Glutamatergic neuron (in vitro differentiated cells): Measurements from ENCODE around the gene PLN. TPM values are rescaled to one million over a fixed set of nuclear protein-coding genes. Genes with fewer than 3 reads are reported as not detected.

ENCODE experiments used
- DNase-seq: peaks from one replicate; pipeline ENCODE4 v3.0.0; 2022
- H3K27ac Mint-ChIP-seq: one replicate; pipeline ENCODE4 v1.8.0; 2020; ENCODE audit warnings: mild to moderate bottlenecking, mixed read lengths, inconsistent platforms; ENCODE audit not compliant: unreplicated experiment
- H3K27me3 Mint-ChIP-seq: one replicate; pipeline ENCODE4 v1.8.0; 2020; ENCODE audit warnings: mild to moderate bottlenecking, moderate library complexity, mixed read lengths, inconsistent platforms; ENCODE audit not compliant: unreplicated experiment
- H3K36me3 Mint-ChIP-seq: one replicate; pipeline ENCODE4 v1.8.0; 2020; ENCODE audit warnings: mild to moderate bottlenecking, mixed read lengths, inconsistent platforms; ENCODE audit not compliant: unreplicated experiment
- H3K4me1 Mint-ChIP-seq: one replicate; pipeline ENCODE4 v1.8.0; 2020; ENCODE audit warnings: mild to moderate bottlenecking, low read depth, mixed read lengths, inconsistent platforms; ENCODE audit not compliant: unreplicated experiment
- H3K4me3 Mint-ChIP-seq: one replicate; pipeline ENCODE4 v1.8.0; 2020; ENCODE audit warnings: mild to moderate bottlenecking, mixed read lengths, inconsistent platforms; ENCODE audit not compliant: unreplicated experiment
- H3K9me3 Mint-ChIP-seq: one replicate; pipeline ENCODE4 v1.8.0; 2020; ENCODE audit warnings: mild to moderate bottlenecking, moderate library complexity, mixed read lengths, inconsistent platforms; ENCODE audit not compliant: unreplicated experiment
- total RNA-seq: library from RNA; stranded (reverse); fragmentation: NEBNext Ultra II Directional; extraction: Animal tissue kit (Norgen Biotek cat#: 25700); gene quantifications from one replicate; pipeline ENCODE4 v1.2.1, GENCODE V29; 2021; ENCODE audit not compliant: unreplicated experiment
- TF ChIP-seq, protein P1 (sequence below): fragments of 200-600 bp; sonication (generic); IDR thresholded peaks from one replicate; pipeline ENCODE4 v1.5.0; 2021; ENCODE audit not compliant: partially characterized antibody, unreplicated experiment

PLN gene
- total RNA-seq, 1 donor from 2014 or later, result not detected

DNA sequence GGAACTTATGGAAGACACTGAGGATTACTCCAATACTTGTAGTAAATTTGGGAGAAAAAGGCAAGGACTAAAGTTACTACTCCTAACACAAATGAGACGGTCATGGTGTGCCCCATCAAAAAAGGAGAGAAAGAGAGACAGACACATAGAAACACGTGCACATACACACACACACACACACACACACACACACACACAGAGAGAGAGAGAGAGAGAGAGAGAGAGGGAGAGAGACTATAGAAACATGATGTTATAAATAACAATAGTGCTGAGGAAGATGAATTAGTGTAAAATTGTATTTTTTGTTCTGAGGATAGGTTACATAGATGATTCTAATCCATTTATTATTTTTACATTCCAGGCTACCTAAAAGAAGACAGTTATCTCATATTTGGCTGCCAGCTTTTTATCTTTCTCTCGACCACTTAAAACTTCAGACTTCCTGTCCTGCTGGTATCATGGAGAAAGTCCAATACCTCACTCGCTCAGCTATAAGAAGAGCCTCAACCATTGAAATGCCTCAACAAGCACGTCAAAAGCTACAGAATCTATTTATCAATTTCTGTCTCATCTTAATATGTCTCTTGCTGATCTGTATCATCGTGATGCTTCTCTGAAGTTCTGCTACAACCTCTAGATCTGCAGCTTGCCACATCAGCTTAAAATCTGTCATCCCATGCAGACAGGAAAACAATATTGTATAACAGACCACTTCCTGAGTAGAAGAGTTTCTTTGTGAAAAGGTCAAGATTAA lies 10.5 kb downstream of the PLN start:
- Mint-ChIP-seq H3K27me3 (no peaks in the 10 kb centered on the region), H3K9me3 (no peaks in the 10 kb centered on the region), H3K27ac (no peak overlapping the region), H3K36me3 (no peaks in the 10 kb centered on the region), H3K4me3 (no peak overlapping the region), H3K4me1 (peaks cover 7% of the 10 kb centered on the region)
- DNase-seq, result no peak
- TF ChIP-seq, protein P1, sequence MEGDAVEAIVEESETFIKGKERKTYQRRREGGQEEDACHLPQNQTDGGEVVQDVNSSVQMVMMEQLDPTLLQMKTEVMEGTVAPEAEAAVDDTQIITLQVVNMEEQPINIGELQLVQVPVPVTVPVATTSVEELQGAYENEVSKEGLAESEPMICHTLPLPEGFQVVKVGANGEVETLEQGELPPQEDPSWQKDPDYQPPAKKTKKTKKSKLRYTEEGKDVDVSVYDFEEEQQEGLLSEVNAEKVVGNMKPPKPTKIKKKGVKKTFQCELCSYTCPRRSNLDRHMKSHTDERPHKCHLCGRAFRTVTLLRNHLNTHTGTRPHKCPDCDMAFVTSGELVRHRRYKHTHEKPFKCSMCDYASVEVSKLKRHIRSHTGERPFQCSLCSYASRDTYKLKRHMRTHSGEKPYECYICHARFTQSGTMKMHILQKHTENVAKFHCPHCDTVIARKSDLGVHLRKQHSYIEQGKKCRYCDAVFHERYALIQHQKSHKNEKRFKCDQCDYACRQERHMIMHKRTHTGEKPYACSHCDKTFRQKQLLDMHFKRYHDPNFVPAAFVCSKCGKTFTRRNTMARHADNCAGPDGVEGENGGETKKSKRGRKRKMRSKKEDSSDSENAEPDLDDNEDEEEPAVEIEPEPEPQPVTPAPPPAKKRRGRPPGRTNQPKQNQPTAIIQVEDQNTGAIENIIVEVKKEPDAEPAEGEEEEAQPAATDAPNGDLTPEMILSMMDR, result no peak

DNA sequence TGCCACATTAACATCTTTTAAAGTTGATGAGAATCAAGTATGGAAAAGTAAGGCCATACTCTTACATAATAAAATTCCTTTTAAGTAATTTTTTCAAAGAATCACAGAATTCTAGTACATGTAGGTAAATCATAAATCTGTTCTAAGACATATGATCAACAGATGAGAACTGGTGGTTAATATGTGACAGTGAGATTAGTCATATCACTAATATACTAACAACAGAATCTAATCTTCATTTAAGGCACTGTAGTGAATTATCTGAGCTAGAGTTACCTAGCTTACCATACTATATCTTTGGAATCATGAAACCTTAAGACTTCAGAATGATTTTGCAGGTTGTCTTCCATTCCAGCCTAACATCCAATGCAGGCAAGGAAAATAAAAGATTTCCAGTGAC lies 11.6 kb downstream of the PLN start:
- Mint-ChIP-seq H3K4me1 (peaks cover 7% of the 10 kb centered on the region), H3K36me3 (no peaks in the 10 kb centered on the region), H3K27ac (no peak overlapping the region), H3K27me3 (no peaks in the 10 kb centered on the region), H3K9me3 (no peaks in the 10 kb centered on the region), H3K4me3 (no peak overlapping the region)
- TF ChIP-seq, protein P1, result no peak
- DNase-seq, result no peak

DNA sequence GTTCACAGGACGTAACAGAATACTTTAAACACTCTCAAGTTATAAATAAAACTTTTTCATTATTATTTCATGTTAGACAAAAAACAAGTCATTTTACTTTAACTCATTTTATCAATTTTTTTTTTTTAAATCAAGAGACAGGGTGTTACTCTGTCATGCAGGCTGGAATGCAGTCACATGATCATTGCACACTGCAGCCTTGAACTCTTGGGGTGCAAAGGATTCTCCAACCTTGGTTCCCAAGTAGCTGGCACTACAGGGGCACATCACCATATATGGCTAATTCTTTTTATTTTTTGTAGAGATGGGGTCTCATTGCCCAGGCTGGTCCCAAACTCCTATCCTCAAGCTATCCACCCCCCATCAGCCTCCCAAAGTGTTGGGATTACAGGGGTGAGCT lies 14.2 kb downstream of the PLN start:
- H3K9me3 Mint-ChIP-seq, result no peaks in the 10 kb centered on the region
- H3K4me3 Mint-ChIP-seq, result no peak overlapping the region
- no peak overlapping the region for H3K27ac Mint-ChIP-seq
- peaks cover 2% of the 10 kb centered on the region for H3K27me3 Mint-ChIP-seq
- no peaks in the 10 kb centered on the region for H3K36me3 Mint-ChIP-seq
- no peak for DNase-seq
- peaks cover 13% of the 10 kb centered on the region for H3K4me1 Mint-ChIP-seq
- TF ChIP-seq, protein P1, result no peak

DNA sequence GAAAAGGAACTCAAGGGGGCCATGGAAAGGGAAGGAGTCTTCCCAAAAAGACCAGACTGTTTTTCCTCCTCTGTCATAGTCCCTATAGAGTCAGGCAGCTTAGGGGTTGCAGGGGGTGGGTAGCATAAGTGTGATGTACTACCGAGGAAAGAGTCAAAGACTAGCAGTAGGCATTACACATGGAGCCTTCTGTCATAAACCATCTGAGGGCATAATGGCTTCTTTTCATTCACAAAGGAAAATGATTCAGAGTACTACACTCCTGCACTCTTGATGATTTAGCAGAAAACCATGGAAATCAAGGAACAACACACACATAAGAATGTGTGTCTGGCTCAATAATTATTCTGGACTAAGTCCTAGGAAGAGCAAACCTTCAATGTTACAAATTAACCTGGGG lies 14.9 kb downstream of the PLN start:
- TF ChIP-seq, protein P1, result no peak
- no peaks in the 10 kb centered on the region for H3K36me3 Mint-ChIP-seq
- no peak for DNase-seq
- H3K4me1 Mint-ChIP-seq, result peaks cover 13% of the 10 kb centered on the region
- peak overlapping the region; percentile 40 for H3K27ac Mint-ChIP-seq
- peaks cover 2% of the 10 kb centered on the region for H3K27me3 Mint-ChIP-seq
- H3K4me3 Mint-ChIP-seq, result no peak overlapping the region
- H3K9me3 Mint-ChIP-seq, result no peaks in the 10 kb centered on the region

DNA sequence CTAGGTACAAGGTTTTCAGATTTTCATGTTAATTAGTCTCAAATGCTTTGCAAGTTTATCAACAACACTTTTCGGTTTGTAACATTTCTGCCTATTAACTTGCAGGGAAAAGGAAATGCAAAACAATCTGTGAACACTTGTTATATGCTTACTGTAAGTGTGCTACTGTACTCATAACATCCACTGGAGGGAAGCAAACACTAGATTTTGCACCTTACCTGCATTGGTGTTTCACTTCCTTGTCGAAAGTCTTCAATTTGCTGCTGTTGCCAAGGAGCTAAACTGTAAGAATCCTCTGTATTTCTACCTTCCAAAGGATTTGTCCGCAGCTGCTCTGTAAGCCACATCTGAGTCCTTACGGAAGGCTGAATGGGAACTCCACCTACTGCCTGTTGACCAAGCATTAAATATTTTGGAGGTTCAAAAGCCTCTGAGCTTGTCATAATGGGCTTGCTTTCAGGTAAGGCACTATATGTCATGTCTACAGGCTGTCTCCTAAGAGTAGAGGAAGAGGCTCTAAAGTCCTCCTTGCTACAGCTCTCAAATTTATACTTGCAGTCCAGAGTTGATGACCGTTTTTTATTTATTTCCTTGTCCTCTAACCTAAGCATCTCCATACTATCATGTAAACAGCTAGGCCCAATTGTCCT lies 17.3 kb downstream of the PLN start:
- DNase-seq, result no peak
- TF ChIP-seq, protein P1, result peak; percentile 20
- Mint-ChIP-seq H3K4me1 (peaks cover 13% of the 10 kb centered on the region), H3K4me3 (no peak overlapping the region), H3K9me3 (no peaks in the 10 kb centered on the region), H3K36me3 (no peaks in the 10 kb centered on the region), H3K27me3 (peaks cover 2% of the 10 kb centered on the region), H3K27ac (no peak overlapping the region)
